Fibroblast of peridontal ligament (primary cell): ENCODE measurements around the gene NET1.
A peak's percentile ranks its signal among the peaks of the same experiment; 100 is the strongest.
"Not testable (repeated sequence)": the region's sequence is repeated elsewhere in the genome, so short reads cannot be mapped to it uniquely, and the experiment has no call there.

Source experiments
- DNase-seq: peaks from one replicate; pipeline ENCODE4 v3.0.0-alpha.2; 2010; ENCODE audit errors: extremely low read depth

The NET1 gene

GRCh38 chr10:5399332-5399731 is 13.0 kb upstream of the NET1 start:
- DNase-seq, result no peak

GRCh38 chr10:5400468-5401240 is 11.7 kb upstream of the NET1 start:
- no peak for DNase-seq

GRCh38 chr10:5402798-5403197 is 9.6 kb upstream of the NET1 start:
- DNase-seq, result no peak

- DNase-seq, result no peak
Observed at GRCh38 chr10:5404208-5405041, 7.9 kb upstream of the NET1 start, which contains the start of gene TUBAL3. TUBAL3 (minus strand) TSS chr10:5404828; CDS start chr10:5404792, 36 bp downstream.

GRCh38 chr10:5406918-5407317 is 5.4 kb upstream of the NET1 start:
- no peak for DNase-seq

- not testable (repeated sequence) for DNase-seq
Observed at GRCh38 chr10:5410787-5411186, 1.6 kb upstream of the NET1 start.

GRCh38 chr10:5411941-5412276 is 448 bp upstream of the NET1 start:
- peak; percentile 23 for DNase-seq

GRCh38 chr10:5413012-5413938 is 918 bp downstream of the NET1 start:
- DNase-seq, result peak; percentile 48

- DNase-seq, result no peak
Observed at GRCh38 chr10:5416981-5417380, 4.6 kb downstream of the NET1 start.

GRCh38 chr10:5418584-5418983 is 6.2 kb downstream of the NET1 start:
- no peak for DNase-seq

- DNase-seq, result peak; percentile 62
Observed at GRCh38 chr10:5419466-5420094, 7.2 kb downstream of the NET1 start.

GRCh38 chr10:5423771-5424170 is 11.4 kb downstream of the NET1 start:
- peak; percentile 69 for DNase-seq

- no peak for DNase-seq
Observed at GRCh38 chr10:5424751-5425150, 12.4 kb downstream of the NET1 start.

GRCh38 chr10:5428133-5428532 is 15.8 kb downstream of the NET1 start:
- no peak for DNase-seq

GRCh38 chr10:5433182-5433581 is 20.8 kb downstream of the NET1 start:
- no peak for DNase-seq

GRCh38 chr10:5434017-5434753 is 21.8 kb downstream of the NET1 start:
- DNase-seq, result peak; percentile 82

GRCh38 chr10:5435328-5435727 is 23.0 kb downstream of the NET1 start:
- no peak for DNase-seq

- no peak for DNase-seq
Observed at GRCh38 chr10:5440206-5440605, 27.8 kb downstream of the NET1 start.

GRCh38 chr10:5441106-5441505 is 28.7 kb downstream of the NET1 start:
- no peak for DNase-seq

GRCh38 chr10:5442065-5442989 is 30.0 kb downstream of the NET1 start:
- DNase-seq, result peak; percentile 78
